Fibroblast of lung (primary cell): ENCODE measurements around the gene APBA1.

ENCODE experiments used
- CTCF ChIP-seq, 2 donors: IDR thresholded peaks in 1 of 2; conservative IDR thresholded peaks in 1 of 2; 1 replicate in 1 of 2; 2 replicates in 1 of 2; pipeline ENCODE4 v1.5.1; 2011 to 2012; ENCODE audit warnings: low read length in 2 of 2, control low read depth in 1 of 2, inconsistent platforms in 1 of 2, low read depth in 1 of 2, mild to moderate bottlenecking in 1 of 2
- EZH2 ChIP-seq: IDR thresholded peaks from 2 replicates; pipeline ENCODE4 v1.5.1; 2012; ENCODE audit warnings: low read length, control low read depth, mild to moderate bottlenecking; ENCODE audit errors: missing control alignments

DNA sequence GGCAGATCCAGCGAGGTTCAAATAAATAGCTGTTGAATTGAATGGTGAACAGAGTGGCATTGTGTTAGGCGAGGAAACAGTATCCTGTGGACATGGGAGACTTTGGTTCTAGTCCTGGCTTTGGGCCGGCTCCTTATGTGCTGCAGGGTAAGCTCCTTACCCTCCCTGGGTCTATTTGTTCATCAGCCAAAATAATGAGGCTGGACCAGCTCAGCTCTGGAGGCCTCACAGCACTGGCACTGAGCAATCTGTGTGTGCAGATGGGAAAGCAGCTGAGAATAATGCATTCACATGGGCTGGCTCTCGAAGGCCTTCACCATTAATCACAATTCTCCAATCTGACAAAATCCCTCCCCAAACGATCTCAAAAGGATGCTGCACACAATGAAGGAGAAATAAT, 81.9 kb downstream of the APBA1 start:
- TF ChIP-seq CTCF (conservative IDR thresholded peaks at IDR 0.05 in 1 of 2, IDR thresholded peaks at IDR 0.05 in 1 of 2; ENCODE audit: low read depth in 1 of 2, low read length in 2 of 2) (no peak), EZH2 (no peak)
